HG03108 (cell line): ENCODE results near the gene ERBB2.
"Not testable (repeated sequence)": the region's sequence is repeated elsewhere in the genome, so short reads cannot be mapped to it uniquely, and the experiment has no call there.

ENCODE experiments used
- ATAC-seq: cut with Tn5 transposase; IDR thresholded peaks from one replicate; pipeline ENCODE4 v1.9.1; 2021; ENCODE audit warnings: moderate library complexity; ENCODE audit not compliant: unreplicated experiment

Gene ERBB2

GRCh38 chr17:39701784-39702422 lies 2.0 kb downstream of the ERBB2 start:
- ATAC-seq = no peak

- ATAC-seq = no peak
These were observed 3.3 kb downstream of the ERBB2 start for GRCh38 chr17:39702901-39703893.

- no peak for ATAC-seq
These were observed 4.0 kb downstream of the ERBB2 start for GRCh38 chr17:39703913-39704312.

GRCh38 chr17:39704821-39705551 lies 5.1 kb downstream of the ERBB2 start:
- no peak for ATAC-seq

GRCh38 chr17:39705786-39706348 lies 6.0 kb downstream of the ERBB2 start:
- no peak for ATAC-seq

GRCh38 chr17:39706383-39706782 lies 6.5 kb downstream of the ERBB2 start:
- ATAC-seq = no peak

- no peak for ATAC-seq
These were observed 7.1 kb downstream of the ERBB2 start for GRCh38 chr17:39706921-39707337.

GRCh38 chr17:39709319-39709997 lies 9.6 kb downstream of the ERBB2 start:
- no peak for ATAC-seq

GRCh38 chr17:39709998-39710964 lies 10.4 kb downstream of the ERBB2 start:
- no peak for ATAC-seq

- not testable (repeated sequence) for ATAC-seq
These were observed 11.2 kb downstream of the ERBB2 start for GRCh38 chr17:39711071-39711470.

GRCh38 chr17:39711851-39712250 lies 12.0 kb downstream of the ERBB2 start:
- no peak for ATAC-seq

GRCh38 chr17:39714234-39714633 lies 14.4 kb downstream of the ERBB2 start:
- no peak for ATAC-seq

GRCh38 chr17:39715375-39716072 lies 15.7 kb downstream of the ERBB2 start:
- no peak for ATAC-seq

- ATAC-seq = no peak
These were observed 16.4 kb downstream of the ERBB2 start for GRCh38 chr17:39716073-39716818.

- no peak for ATAC-seq
These were observed 17.1 kb downstream of the ERBB2 start for GRCh38 chr17:39716879-39717536.

- no peak for ATAC-seq
These were observed 17.8 kb downstream of the ERBB2 start for GRCh38 chr17:39717660-39718059.

- ATAC-seq = no peak
These were observed 19.9 kb downstream of the ERBB2 start for GRCh38 chr17:39719563-39720355.
